ENCODE data around the gene FBRSL1. TPM values are rescaled to one million over a fixed set of nuclear protein-coding genes. Genes with fewer than 3 reads are reported as not detected.

Gene FBRSL1
- total and polyA plus RNA-seq, 2 donors (not counting 3 experiments of a cell fraction or from before 2014, with no cell fraction given) = 19.3 to 79.8 TPM

GRCh38 chr12:132528564-132529106 is 38.7 kb downstream of the FBRSL1 start:
- DNase-seq (ENCODE audit: low read depth, low spot score) (no peak), FAIRE-seq (no peak)
- intact Hi-C loops (cut with micrococcal nuclease) = loop anchor here (10.0 kb wide), 1 partner anchor 64 kb away; no protein-coding TSS in a partner anchor
- TF ChIP-seq MYC (IDR thresholded peaks at IDR 0.05; ENCODE audit: low read depth, low read length) (no peak), GATA2 (IDR thresholded peaks at IDR 0.05; ENCODE audit: insufficient read depth, insufficient read length, low read depth, low read length) (no peak), POLR2AphosphoS5 (IDR thresholded peaks at IDR 0.05; ENCODE audit: insufficient read depth, low read depth, low read length) (no peak), JUN (IDR thresholded peaks at IDR 0.05; ENCODE audit: borderline replicate concordance, insufficient read depth, insufficient read length, low read depth) (no peak), POLR2A (IDR thresholded peaks at IDR 0.05; ENCODE audit: low read depth, low read length) (no peak), EZH2 (IDR thresholded peaks at IDR 0.05; ENCODE audit: borderline replicate concordance, low read depth, low read length, severe bottlenecking) (no peak), FOS (IDR thresholded peaks at IDR 0.05; ENCODE audit: borderline replicate concordance, insufficient read depth, low read length) (no peak)
- TF ChIP-seq, protein P1, sequence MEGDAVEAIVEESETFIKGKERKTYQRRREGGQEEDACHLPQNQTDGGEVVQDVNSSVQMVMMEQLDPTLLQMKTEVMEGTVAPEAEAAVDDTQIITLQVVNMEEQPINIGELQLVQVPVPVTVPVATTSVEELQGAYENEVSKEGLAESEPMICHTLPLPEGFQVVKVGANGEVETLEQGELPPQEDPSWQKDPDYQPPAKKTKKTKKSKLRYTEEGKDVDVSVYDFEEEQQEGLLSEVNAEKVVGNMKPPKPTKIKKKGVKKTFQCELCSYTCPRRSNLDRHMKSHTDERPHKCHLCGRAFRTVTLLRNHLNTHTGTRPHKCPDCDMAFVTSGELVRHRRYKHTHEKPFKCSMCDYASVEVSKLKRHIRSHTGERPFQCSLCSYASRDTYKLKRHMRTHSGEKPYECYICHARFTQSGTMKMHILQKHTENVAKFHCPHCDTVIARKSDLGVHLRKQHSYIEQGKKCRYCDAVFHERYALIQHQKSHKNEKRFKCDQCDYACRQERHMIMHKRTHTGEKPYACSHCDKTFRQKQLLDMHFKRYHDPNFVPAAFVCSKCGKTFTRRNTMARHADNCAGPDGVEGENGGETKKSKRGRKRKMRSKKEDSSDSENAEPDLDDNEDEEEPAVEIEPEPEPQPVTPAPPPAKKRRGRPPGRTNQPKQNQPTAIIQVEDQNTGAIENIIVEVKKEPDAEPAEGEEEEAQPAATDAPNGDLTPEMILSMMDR (IDR thresholded peaks at IDR 0.05; ENCODE audit: extremely low read depth in 1 of 2, insufficient read depth in 1 of 2, low read depth in 1 of 2, low read length in 2 of 2) = no peak
- TF ChIP-seq, protein P2, sequence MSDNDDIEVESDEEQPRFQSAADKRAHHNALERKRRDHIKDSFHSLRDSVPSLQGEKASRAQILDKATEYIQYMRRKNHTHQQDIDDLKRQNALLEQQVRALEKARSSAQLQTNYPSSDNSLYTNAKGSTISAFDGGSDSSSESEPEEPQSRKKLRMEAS (IDR thresholded peaks at IDR 0.05; ENCODE audit: insufficient read depth, insufficient read length) = no peak
- Histone ChIP-seq H3K4me1 (ENCODE audit: control insufficient read depth, extremely low read depth, insufficient read depth, low read length) (no peaks in the 10 kb centered on the region), H3K27ac (ENCODE audit: insufficient read depth, low read depth, low read length) (no peak overlapping the region), H3K79me2 (ENCODE audit: control insufficient read depth, insufficient read depth, low read length) (no peaks in the 10 kb centered on the region), H4K20me1 (replicated peaks; ENCODE audit: control insufficient read depth, extremely low read depth, insufficient read depth, low read length) (no peaks in the 10 kb centered on the region), H3K9ac (replicated peaks; ENCODE audit: extremely low read depth, insufficient read depth, low read length) (no peak overlapping the region), H2AFZ (ENCODE audit: low read depth, low read length) (no peak overlapping the region), H3K4me2 (ENCODE audit: insufficient read depth, low read length) (no peak overlapping the region), H3K36me3 (ENCODE audit: control insufficient read depth in 2 of 2, extremely low read depth in 1 of 2, insufficient read depth in 2 of 2, low read length in 2 of 2) (no peaks in the 10 kb centered on the region), H3K9me1 (replicated peaks; ENCODE audit: control insufficient read depth, extremely low read depth, insufficient read depth, low read length) (no peaks in the 10 kb centered on the region), H3K27me3 (ENCODE audit: control insufficient read depth in 2 of 2, insufficient read depth in 2 of 2, low read length in 2 of 2) (no peaks in the 10 kb centered on the region), H3K9me3 (replicated peaks; ENCODE audit: control insufficient read depth, insufficient read depth, low read length) (no peaks in the 10 kb centered on the region), H3K4me3 (replicated peaks in 1 of 3; ENCODE audit: insufficient read depth in 1 of 3, low read depth in 1 of 3, low read length in 3 of 3) (no peak overlapping the region)
- ChIA-PET CTCF (interaction anchor here (0.9 to 1.7 kb wide), 3 partner anchors 9 to 375 kb away, joined by 3 to 4 read pairs (median 3); no protein-coding TSS in a partner anchor), POLR2A (no interaction called here)
- dilution Hi-C loops (cut with MboI; ENCODE audit: extremely low pct_ligation_motif_present, low sequenced_read_pairs) = no loop called here
- no TSS peak for BruUV-seq (replicated peaks)
